Caco-2 (cell line): ENCODE data around the gene TLE3. TPM values are rescaled to one million over a fixed set of nuclear protein-coding genes. Genes with fewer than 3 reads are reported as not detected.

ENCODE experiments used
- BruUV-seq: library from RNA; stranded (reverse); fragments of 400-500 nt; replicated peaks from 2 replicates; lab custom pipeline; 2021; lab: Mats Ljungman, UMichigan
- CTCF ChIA-PET: fragments of 300-600 bp; sonication (Branson Sonifier 250); formaldehyde crosslinking; loops from one replicate; lab custom pipeline; 2022; ENCODE audit warnings: antibody characterized with exemption; lab: Charles Lee
- POLR2A ChIA-PET: fragments of 300-600 bp; sonication (Branson Sonifier 250); formaldehyde crosslinking; loops from one replicate; lab custom pipeline; 2022; ENCODE audit warnings: antibody characterized with exemption; lab: Charles Lee
- DNase-seq, 2 experiments: peaks; one replicate each; pipeline versions ENCODE4 v3.0.0 to v3.0.0-alpha.2; 2020 to 2022
- H3K27me3 ChIP-seq: replicated peaks from 2 replicates; pipeline ENCODE4 v1.6.0; 2011; ENCODE audit warnings: low read length; ENCODE audit not compliant: control insufficient read depth, insufficient read depth
- H3K36me3 ChIP-seq: 2 replicates; pipeline ENCODE4 v1.5.1; 2011; ENCODE audit warnings: low read length; ENCODE audit not compliant: control insufficient read depth, insufficient read depth
- H3K4me1 ChIP-seq: fragments of 250-450 bp; sonication (Bioruptor Pico); 2 replicates; pipeline ENCODE4 v1.5.1; 2020; ENCODE audit warnings: mild to moderate bottlenecking
- H3K4me3 ChIP-seq: 2 replicates; pipeline ENCODE4 v1.5.1; 2011; ENCODE audit warnings: low read depth, mild to moderate bottlenecking, control low read depth, low read length
- H3K9me3 ChIP-seq: fragments of 250-450 bp; sonication (Bioruptor Pico); 2 replicates; pipeline ENCODE4 v1.5.1; 2020; ENCODE audit warnings: mild to moderate bottlenecking, moderate library complexity
- H3K27ac Mint-ChIP-seq: one replicate; pipeline ENCODE4 v1.8.0; 2022; ENCODE audit warnings: mixed read lengths; ENCODE audit not compliant: unreplicated experiment
- H3K27me3 Mint-ChIP-seq: one replicate; pipeline ENCODE4 v1.8.0; 2022; ENCODE audit warnings: mixed read lengths; ENCODE audit not compliant: insufficient read depth, unreplicated experiment
- H3K36me3 Mint-ChIP-seq: one replicate; pipeline ENCODE4 v1.8.0; 2022; ENCODE audit warnings: mild to moderate bottlenecking, mixed read lengths; ENCODE audit not compliant: insufficient read depth, unreplicated experiment
- H3K4me1 Mint-ChIP-seq: one replicate; pipeline ENCODE4 v1.8.0; 2022; ENCODE audit warnings: low read depth, mixed read lengths; ENCODE audit not compliant: unreplicated experiment
- H3K4me3 Mint-ChIP-seq: one replicate; pipeline ENCODE4 v1.8.0; 2022; ENCODE audit warnings: mild to moderate bottlenecking, moderate library complexity, mixed read lengths; ENCODE audit not compliant: unreplicated experiment
- H3K9me3 Mint-ChIP-seq: one replicate; pipeline ENCODE4 v1.8.0; 2022; ENCODE audit warnings: mixed read lengths; ENCODE audit not compliant: unreplicated experiment
- intact Hi-C: fragments of 100-400 bp; cut with micrococcal nuclease; formaldehyde crosslinking; loops from one replicate; pipeline ENCODE4 v1.10.0; 2022; ENCODE audit not compliant: unreplicated experiment
- total RNA-seq: library from RNA; stranded (reverse); gene quantifications from 2 replicates; pipeline ENCODE4 v1.2.3, GENCODE V29; 2022
- TF ChIP-seq, protein P1 (sequence below), 2 experiments: fragments of 200-600 bp in 1 of 2; IDR thresholded peaks; 1 replicate in 1 of 2; 2 replicates in 1 of 2; pipeline versions ENCODE4 v1.5.1 to v1.8.0; 2011 to 2022; ENCODE audit warnings: antibody characterized with exemption in 1 of 2, control low read depth in 1 of 2, inconsistent platforms in 1 of 2, low read depth in 1 of 2, low read length in 1 of 2, mild to moderate bottlenecking in 1 of 2, moderate library complexity in 1 of 2; ENCODE audit not compliant: insufficient read depth in 1 of 2, severe bottlenecking in 1 of 2, unreplicated experiment in 1 of 2

The TLE3 gene
- total RNA-seq, 1 experiment from 2014 or later, result 105 TPM

GRCh38 chr15:70112074-70112395 lies 14.3 kb upstream of the TLE3 start:
- Mint-ChIP-seq H3K4me3 (peak overlapping the region; percentile 64), H3K27me3 (no peaks in the 10 kb centered on the region), H3K27ac (peak overlapping the region; percentile 56), H3K4me1 (peaks cover 15% of the 10 kb centered on the region), H3K36me3 (no peaks in the 10 kb centered on the region), H3K9me3 (no peaks in the 10 kb centered on the region)
- ChIA-PET POLR2A (interaction anchor here (1.0 to 1.9 kb wide), 3 partner anchors 11 to 14 kb away, joined by 8 to 16 read pairs (median 11); partner anchors contain the start of gene TLE3), CTCF (interaction anchor here (0.8 to 1.7 kb wide), 3 partner anchors 11 to 94 kb away, joined by 3 to 20 read pairs (median 7); no protein-coding TSS in a partner anchor)
- no peaks in the 10 kb centered on the region for H3K36me3 ChIP-seq
- TF ChIP-seq, protein P1, sequence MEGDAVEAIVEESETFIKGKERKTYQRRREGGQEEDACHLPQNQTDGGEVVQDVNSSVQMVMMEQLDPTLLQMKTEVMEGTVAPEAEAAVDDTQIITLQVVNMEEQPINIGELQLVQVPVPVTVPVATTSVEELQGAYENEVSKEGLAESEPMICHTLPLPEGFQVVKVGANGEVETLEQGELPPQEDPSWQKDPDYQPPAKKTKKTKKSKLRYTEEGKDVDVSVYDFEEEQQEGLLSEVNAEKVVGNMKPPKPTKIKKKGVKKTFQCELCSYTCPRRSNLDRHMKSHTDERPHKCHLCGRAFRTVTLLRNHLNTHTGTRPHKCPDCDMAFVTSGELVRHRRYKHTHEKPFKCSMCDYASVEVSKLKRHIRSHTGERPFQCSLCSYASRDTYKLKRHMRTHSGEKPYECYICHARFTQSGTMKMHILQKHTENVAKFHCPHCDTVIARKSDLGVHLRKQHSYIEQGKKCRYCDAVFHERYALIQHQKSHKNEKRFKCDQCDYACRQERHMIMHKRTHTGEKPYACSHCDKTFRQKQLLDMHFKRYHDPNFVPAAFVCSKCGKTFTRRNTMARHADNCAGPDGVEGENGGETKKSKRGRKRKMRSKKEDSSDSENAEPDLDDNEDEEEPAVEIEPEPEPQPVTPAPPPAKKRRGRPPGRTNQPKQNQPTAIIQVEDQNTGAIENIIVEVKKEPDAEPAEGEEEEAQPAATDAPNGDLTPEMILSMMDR (IDR thresholded peaks at IDR 0.05; ENCODE audit: insufficient read depth in 1 of 2, low read depth in 1 of 2, low read length in 1 of 2, severe bottlenecking in 1 of 2, unreplicated experiment in 1 of 2), result no peak
- no peaks in the 10 kb centered on the region for H3K9me3 ChIP-seq
- BruUV-seq, result no TSS peak
- intact Hi-C loops, result no loop called here
- H3K27me3 ChIP-seq, result no peaks in the 10 kb centered on the region
- H3K4me3 ChIP-seq, result no peak overlapping the region; the same call in 1 of the 2 replicates
- no peak for DNase-seq
- H3K4me1 ChIP-seq, result peaks cover 12% of the 10 kb centered on the region

DNA sequence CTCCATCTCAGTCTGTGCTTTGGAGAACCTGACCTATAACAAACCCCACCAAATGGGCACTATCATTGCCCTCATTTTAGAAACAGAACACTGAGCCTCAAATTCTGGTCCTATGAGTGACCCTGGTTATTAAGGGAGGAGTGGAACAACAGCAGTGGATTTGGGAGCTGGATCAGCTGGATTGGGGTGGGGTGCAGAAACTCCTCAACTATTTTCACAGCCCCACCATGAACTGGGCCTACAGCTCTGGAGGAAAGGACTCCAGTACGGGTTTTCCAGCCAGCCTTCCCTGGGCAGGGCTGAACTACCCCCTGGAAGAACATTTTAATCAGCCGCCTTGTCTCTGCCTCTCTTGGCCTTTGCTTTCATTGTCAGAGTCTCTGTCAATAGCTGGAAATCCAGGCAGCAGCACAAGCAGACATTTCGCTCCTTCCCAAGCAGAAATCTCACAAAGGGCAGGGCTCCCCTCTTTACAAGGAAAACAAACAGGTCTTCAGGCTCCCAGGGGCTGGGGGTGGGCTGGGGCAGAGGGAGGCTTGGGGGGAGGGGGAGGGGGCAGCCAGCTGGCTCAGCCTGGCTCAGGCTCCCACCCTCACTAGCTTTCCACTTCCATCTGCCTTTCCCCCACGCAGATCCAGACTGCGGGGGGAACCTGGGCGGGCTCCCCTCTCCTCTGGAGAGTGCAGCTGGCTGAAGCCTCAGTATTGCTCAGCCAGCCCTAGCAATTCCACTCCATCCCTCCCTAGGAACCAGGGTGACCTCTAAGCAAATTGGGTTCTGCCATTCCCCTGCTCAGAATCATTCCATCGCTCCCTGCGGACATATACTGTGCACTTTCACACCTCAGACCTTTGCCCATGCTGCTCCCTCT lies 13.7 kb upstream of the TLE3 start:
- BruUV-seq, result no TSS peak
- Histone ChIP-seq H3K4me3 (peak overlapping the region; percentile 11), H3K36me3 (no peaks in the 10 kb centered on the region), H3K27me3 (no peaks in the 10 kb centered on the region), H3K9me3 (no peaks in the 10 kb centered on the region), H3K4me1 (peaks cover 12% of the 10 kb centered on the region)
- TF ChIP-seq, protein P1 (IDR thresholded peaks at IDR 0.05; ENCODE audit: insufficient read depth in 1 of 2, low read depth in 1 of 2, low read length in 1 of 2, severe bottlenecking in 1 of 2, unreplicated experiment in 1 of 2), result no peak
- Mint-ChIP-seq H3K27ac (peak overlapping the region; percentile 56), H3K4me1 (peaks cover 15% of the 10 kb centered on the region), H3K27me3 (no peaks in the 10 kb centered on the region), H3K36me3 (no peaks in the 10 kb centered on the region), H3K9me3 (no peaks in the 10 kb centered on the region), H3K4me3 (peak overlapping the region; percentile 64)
- peak; percentile 87 for DNase-seq
- ChIA-PET CTCF (interaction anchor here (0.8 to 1.7 kb wide), 3 partner anchors 11 to 94 kb away, joined by 3 to 20 read pairs (median 7); no protein-coding TSS in a partner anchor), POLR2A (interaction anchor here (0.6 to 1.9 kb wide), 6 partner anchors 10 to 70 kb away, joined by 4 to 16 read pairs (median 7); partner anchors contain the start of gene TLE3)
- intact Hi-C loops, result loop anchor here (1.0 kb wide), 2 partner anchors 10 to 29 kb away; no protein-coding TSS in a partner anchor

GRCh38 chr15:70109978-70110377 lies 12.3 kb upstream of the TLE3 start:
- Histone ChIP-seq H3K4me1 (peaks cover 12% of the 10 kb centered on the region), H3K4me3 (no peak overlapping the region), H3K9me3 (no peaks in the 10 kb centered on the region), H3K27me3 (no peaks in the 10 kb centered on the region), H3K36me3 (no peaks in the 10 kb centered on the region)
- Mint-ChIP-seq H3K27ac (no peak overlapping the region), H3K4me1 (peaks cover 15% of the 10 kb centered on the region), H3K9me3 (no peaks in the 10 kb centered on the region), H3K27me3 (no peaks in the 10 kb centered on the region), H3K36me3 (no peaks in the 10 kb centered on the region), H3K4me3 (no peak overlapping the region)
- DNase-seq, result no peak
- TF ChIP-seq, protein P1 (IDR thresholded peaks at IDR 0.05; ENCODE audit: insufficient read depth in 1 of 2, low read depth in 1 of 2, low read length in 1 of 2, severe bottlenecking in 1 of 2, unreplicated experiment in 1 of 2), result no peak
- intact Hi-C loops, result no loop called here
- ChIA-PET CTCF (no interaction called here), POLR2A (interaction anchor here (1.9 kb wide), 1 partner anchor 8 kb away, joined by 16 read pairs; no protein-coding TSS in a partner anchor)
- no TSS peak for BruUV-seq
